DOHH2 (cell line): ENCODE data around the gene KIF13A.

ENCODE experiments used
- CTCF ChIP-seq: fragments of 200-600 bp; sonication (generic); IDR thresholded peaks from one replicate; pipeline ENCODE4 v1.5.1; 2014; ENCODE audit warnings: antibody characterized with exemption, mild to moderate bottlenecking, low read depth, low read length; ENCODE audit not compliant: poor library complexity, severe bottlenecking
- EZH2phosphoT487 ChIP-seq: fragments of 200-600 bp; sonication (generic); IDR thresholded peaks from 2 replicates; pipeline ENCODE4 v1.6.1; 2017; ENCODE audit warnings: borderline replicate concordance, mild to moderate bottlenecking, antibody characterized with exemption, low read length, moderate library complexity, mixed read lengths

DNA sequence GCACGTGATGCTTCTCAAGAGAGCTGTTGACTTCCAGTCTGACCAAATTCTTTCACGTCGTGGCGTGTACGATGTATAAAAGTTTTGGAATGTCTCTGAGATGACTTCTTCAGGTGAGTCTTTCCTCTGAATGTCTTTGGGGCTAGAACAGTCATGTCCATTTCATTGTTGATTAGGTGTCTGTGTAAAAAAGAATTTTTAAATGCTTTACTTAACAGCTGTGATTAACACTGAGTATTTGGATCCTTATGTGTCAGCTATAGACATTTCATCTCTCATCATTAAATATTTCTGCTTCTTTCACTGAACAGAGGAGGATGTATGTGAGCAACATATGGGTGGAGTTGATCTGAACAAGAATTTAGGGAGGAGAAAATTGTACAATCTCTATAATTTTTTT is 29.3 kb upstream of the KIF13A start:
- no peak for TF ChIP-seq CTCF
- no peak for TF ChIP-seq EZH2phosphoT487
